H1 (cell line): ENCODE measurements around the gene PIBF1.

Experiments used
- EZH2 ChIP-seq: fragments of 200-600 bp; sonication (generic); IDR thresholded peaks from 2 replicates; pipeline ENCODE4 v1.7.1; 2012; ENCODE audit warnings: low read depth, mild to moderate bottlenecking, moderate library complexity, low read length, inconsistent platforms; ENCODE audit not compliant: severe bottlenecking
- HDAC2 ChIP-seq, 2 experiments: fragments of 300-600 bp in 1 of 2; sonication (generic) in 1 of 2; IDR thresholded peaks; 2 replicates each; pipeline ENCODE4 v1.6.1; 2011 to 2012; ENCODE audit warnings: low read depth in 2 of 2, low read length in 2 of 2, mild to moderate bottlenecking in 2 of 2, moderate library complexity in 2 of 2, borderline replicate concordance in 1 of 2, inconsistent platforms in 1 of 2
- JUND ChIP-seq: IDR thresholded peaks from 2 replicates; pipeline ENCODE4 v1.6.1; 2011; ENCODE audit warnings: mild to moderate bottlenecking, improper control_type of control experiment, low read length
- SRF ChIP-seq: IDR thresholded peaks from 2 replicates; pipeline ENCODE4 v1.6.1; 2011; ENCODE audit warnings: mild to moderate bottlenecking, low read depth, low read length, moderate library complexity
- ZNF274 ChIP-seq: IDR thresholded peaks from 2 replicates; pipeline ENCODE4 v1.7.0; 2012; ENCODE audit warnings: low read length, borderline replicate concordance; ENCODE audit errors: extremely low read depth
- TF ChIP-seq, protein P1 (sequence below), 3 experiments: IDR thresholded peaks; 1 replicate in 2 of 3; 2 replicates in 1 of 3; pipeline versions ENCODE4 v1.5.1 to v1.6.1; 2011; ENCODE audit warnings: low read length in 3 of 3, mild to moderate bottlenecking in 3 of 3, inconsistent platforms in 2 of 3, low read depth in 1 of 3, moderate library complexity in 1 of 3; ENCODE audit not compliant: insufficient read depth in 1 of 3; ENCODE audit errors: control extremely low read depth in 1 of 3

GRCh38 chr13:72952529-72953141, 170.7 kb downstream of the PIBF1 start:
- TF ChIP-seq, protein P1, sequence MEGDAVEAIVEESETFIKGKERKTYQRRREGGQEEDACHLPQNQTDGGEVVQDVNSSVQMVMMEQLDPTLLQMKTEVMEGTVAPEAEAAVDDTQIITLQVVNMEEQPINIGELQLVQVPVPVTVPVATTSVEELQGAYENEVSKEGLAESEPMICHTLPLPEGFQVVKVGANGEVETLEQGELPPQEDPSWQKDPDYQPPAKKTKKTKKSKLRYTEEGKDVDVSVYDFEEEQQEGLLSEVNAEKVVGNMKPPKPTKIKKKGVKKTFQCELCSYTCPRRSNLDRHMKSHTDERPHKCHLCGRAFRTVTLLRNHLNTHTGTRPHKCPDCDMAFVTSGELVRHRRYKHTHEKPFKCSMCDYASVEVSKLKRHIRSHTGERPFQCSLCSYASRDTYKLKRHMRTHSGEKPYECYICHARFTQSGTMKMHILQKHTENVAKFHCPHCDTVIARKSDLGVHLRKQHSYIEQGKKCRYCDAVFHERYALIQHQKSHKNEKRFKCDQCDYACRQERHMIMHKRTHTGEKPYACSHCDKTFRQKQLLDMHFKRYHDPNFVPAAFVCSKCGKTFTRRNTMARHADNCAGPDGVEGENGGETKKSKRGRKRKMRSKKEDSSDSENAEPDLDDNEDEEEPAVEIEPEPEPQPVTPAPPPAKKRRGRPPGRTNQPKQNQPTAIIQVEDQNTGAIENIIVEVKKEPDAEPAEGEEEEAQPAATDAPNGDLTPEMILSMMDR (IDR thresholded peaks at IDR 0.05; ENCODE audit: control extremely low read depth in 1 of 3, insufficient read depth in 1 of 3, low read depth in 1 of 3, low read length in 3 of 3) = peak in 2 of 3 experiments; percentile 28 to 37; a peak in 2 of 4 replicates
- TF ChIP-seq EZH2 = no peak
- TF ChIP-seq JUND = no peak
- no peak for TF ChIP-seq HDAC2 (IDR thresholded peaks at IDR 0.05; ENCODE audit: borderline replicate concordance in 1 of 2, low read depth in 2 of 2, low read length in 2 of 2)
- TF ChIP-seq SRF = no peak
- TF ChIP-seq ZNF274 = no peak
